Activated CD4-positive, CD25-positive, alpha-beta regulatory T cell treated with anti-CD3 and anti-CD28 coated beads, Interleukin-2, amount 50 U/mL, for 16 hours (primary cell): ENCODE results near the gene SAMM50.

Experiments used
- DNase-seq: peaks from one replicate; pipeline ENCODE4 v3.0.0-alpha.2; 2020; ENCODE audit warnings: low read depth, low spot score

The SAMM50 gene

GRCh38 chr22:43976861-43977795 is 21.9 kb downstream of the SAMM50 start:
- DNase-seq: no peak

DNA sequence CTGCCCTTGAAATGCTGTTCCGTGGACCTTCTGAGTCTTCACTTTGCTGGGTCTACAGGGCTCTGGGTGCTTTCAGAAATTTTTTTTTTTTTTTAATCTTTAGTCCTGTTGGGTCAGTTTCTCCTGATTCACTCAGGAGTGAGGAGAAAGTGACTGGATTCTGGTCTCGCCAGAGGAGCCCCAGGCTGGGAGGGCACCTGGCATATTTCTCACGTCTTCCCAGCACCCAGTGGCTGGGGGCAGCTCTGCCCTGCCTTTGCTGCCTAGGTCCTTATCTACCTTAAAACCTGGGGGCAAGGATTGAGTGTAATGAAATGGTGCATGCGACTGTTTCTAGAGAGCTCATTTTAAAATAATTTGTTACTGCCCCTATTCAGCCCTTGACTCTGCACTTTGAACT is 23.3 kb downstream of the SAMM50 start:
- DNase-seq: no peak

- no peak for DNase-seq
These were observed 25.3 kb downstream of the SAMM50 start for GRCh38 chr22:43980579-43980978.

DNA sequence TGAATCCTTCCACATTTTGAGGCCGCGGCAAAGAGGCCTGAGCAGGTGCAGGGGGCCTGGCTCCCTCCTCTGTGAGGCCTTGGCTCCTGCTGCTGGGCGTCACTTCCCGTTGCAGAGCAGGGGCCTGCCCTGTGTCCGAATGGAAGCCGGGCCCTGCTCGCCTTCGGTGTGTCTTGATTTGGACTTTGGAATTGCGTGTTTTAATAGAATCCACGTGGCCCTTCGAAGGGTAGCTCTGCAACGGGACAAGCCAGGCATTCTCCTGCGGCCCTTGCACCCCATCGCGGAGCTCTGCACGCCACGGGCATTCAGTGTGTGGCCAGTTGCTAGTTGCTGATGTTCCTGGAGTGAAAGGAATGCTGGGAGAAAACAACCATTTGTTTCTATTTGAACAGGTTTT is 25.8 kb downstream of the SAMM50 start:
- no peak for DNase-seq

DNA sequence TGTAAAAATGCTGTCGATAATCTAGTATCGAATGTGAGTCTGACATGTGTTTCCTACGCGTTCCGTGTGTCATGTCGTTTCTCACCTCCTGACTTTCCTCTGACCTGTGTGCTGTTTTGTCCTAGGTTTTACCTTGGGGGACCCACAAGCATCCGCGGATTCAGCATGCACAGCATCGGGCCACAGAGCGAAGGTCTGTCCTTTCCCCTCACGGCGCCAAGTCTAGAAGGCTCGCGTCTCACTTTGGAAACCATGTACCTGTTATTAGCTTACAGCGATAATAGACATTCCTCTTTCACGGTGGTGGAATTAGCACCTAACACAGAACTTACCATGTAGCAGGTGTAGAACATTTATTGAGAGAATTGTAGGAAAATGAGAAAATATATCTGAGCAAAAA is 28.6 kb downstream of the SAMM50 start:
- DNase-seq: no peak

DNA sequence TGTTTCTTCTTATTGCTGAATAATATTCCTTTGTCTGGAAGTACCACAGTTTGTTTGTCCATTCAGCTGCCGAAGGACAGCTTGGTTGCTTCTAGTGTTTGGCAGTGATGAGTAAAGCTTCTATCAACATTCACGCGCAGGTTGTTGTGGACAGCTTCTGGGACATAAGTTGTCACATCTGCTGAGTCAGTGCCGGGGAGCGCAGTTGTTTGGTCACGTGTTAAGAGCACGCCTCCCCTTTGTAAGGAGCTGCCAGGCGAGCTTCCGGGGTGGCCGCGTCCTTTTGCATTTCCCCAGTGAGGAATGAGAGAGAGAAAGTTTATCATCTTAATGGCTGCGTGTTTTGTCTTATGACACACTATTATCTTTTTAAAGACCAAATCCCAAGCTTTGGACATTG is 30.3 kb downstream of the SAMM50 start:
- DNase-seq: no peak

DNA sequence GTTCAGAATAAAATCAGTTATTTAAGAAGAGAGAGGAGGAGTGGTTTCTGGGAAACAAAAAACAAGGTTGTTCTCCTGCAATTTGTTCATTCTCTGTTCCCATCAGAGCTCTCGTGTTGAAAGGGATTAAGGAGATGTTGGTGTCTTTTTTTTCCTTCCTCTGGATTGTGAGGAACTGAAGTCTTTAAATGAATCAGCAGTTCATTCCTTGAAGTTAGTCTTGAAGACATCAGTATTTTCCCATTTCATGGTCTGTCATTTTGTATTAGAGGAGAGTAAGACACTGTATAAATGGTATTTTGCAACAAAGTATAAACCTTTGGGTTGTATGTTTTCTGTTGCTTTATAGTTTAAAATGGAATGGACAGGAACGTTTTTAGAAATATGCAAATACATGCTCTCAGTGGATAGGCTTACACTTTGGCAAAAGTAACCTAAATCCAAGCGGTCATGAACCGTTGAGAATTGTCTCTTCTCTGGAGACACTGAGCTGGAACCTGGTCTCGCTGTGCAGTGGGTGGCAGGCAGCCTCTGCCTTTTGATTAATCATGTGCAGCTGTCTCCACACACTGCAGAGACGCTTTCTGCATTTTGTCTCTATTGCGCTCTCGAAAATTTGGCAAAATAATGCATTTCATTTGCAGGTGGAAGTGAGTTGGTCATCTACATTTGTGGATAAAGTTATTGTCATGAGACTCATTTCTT is 33.0 kb downstream of the SAMM50 start:
- no peak for DNase-seq

GRCh38 chr22:43988960-43989359 is 33.7 kb downstream of the SAMM50 start:
- no peak for DNase-seq

- DNase-seq: no peak
These were observed 34.8 kb downstream of the SAMM50 start for GRCh38 chr22:43990044-43990443.

- no peak for DNase-seq
These were observed 36.2 kb downstream of the SAMM50 start for GRCh38 chr22:43991316-43992020.

GRCh38 chr22:43992331-43992821 is 37.1 kb downstream of the SAMM50 start:
- no peak for DNase-seq

DNA sequence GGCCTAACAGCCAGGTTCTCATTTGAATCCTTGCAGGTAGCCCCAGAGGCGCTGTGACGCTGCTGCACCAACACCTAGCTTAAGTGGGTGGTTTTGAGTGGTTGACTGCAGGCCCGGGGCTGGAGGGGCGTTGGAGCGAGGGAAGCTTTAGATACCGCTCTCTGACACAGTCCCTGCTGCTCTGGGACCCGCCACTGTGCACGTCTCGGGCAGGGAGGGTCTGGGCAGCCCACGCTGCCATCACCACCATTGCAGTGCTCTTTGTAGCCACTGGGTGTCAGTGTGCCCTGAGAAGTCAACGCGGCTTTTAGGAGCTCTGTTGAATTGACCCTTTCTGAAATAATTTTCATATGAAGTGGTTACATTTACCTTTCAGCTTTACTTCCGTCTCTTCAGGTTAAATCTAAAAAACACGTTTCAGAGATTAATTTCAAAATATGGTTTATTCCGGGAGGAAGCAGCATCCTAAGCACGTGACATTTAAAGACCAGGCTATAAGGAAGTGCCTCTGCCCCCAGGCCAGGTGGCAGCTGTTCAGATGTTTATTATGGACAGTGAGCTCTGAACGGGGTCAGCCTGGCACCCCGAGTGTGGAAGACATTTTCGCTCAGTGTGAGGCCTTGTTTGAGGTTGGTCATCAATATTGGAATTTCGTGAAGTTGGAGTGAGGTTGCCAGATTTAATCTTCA is 38.0 kb downstream of the SAMM50 start:
- no peak for DNase-seq

GRCh38 chr22:43994006-43994405 is 38.8 kb downstream of the SAMM50 start:
- no peak for DNase-seq

GRCh38 chr22:43994416-43994815 is 39.2 kb downstream of the SAMM50 start:
- DNase-seq: no peak

- DNase-seq: no peak
These were observed 39.9 kb downstream of the SAMM50 start for GRCh38 chr22:43995057-43995685.

GRCh38 chr22:43995798-43996169 is 40.5 kb downstream of the SAMM50 start:
- no peak for DNase-seq

- DNase-seq: peak; percentile 34
These were observed 41.1 kb downstream of the SAMM50 start for GRCh38 chr22:43996170-43996980.

DNA sequence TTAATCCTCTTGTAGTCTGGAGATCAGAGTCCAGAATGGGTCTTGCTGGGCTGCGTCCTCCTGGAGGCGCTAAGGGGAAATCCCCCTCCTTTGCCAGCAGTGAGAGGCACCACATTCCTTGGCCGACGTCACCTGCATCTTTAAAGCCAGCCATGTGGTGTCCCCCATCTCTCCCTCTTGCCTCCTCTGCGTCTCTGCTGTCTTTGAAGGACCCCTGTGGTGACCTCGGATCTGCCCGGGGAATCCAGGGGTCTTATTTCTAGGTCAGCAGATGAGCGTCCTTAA is 41.7 kb downstream of the SAMM50 start:
- no peak for DNase-seq

DNA sequence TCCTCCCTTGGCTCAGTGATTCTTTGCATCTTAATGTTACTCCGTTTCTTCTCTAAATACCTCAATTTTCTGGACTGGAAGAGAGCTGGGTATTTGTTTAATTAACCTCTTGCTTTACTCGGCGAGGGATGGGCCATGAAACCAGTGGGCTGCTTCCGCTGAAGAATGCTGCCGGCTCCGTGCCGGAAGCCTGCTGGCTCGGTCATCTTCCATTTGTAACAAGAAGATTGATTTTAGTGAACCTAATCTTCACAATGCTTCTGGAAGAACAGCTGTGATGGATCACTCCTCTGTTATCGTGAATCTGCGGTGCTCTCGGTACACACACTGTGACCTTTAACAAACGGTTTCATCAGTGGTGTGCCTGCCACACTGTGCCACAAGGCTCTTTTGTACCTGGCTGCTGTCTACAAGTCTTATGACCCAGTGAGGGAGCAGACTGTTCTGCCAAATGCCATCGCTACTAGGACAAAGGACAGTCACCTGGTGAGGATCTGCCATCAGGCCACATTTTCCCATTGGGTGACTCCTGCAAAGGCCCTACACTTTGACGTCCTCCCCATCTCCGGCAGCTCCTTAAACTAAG is 43.5 kb downstream of the SAMM50 start:
- DNase-seq: no peak

GRCh38 chr22:43999378-43999777 is 44.1 kb downstream of the SAMM50 start:
- no peak for DNase-seq
